GM19395 (cell line): ENCODE results near the gene VAMP3.
A peak's percentile ranks its signal among the peaks of the same experiment; 100 is the strongest.

Experiments
- ATAC-seq: cut with Tn5 transposase; IDR thresholded peaks from one replicate; pipeline ENCODE4 v1.9.1; 2021; ENCODE audit warnings: mild to moderate bottlenecking, moderate library complexity; ENCODE audit not compliant: unreplicated experiment

VAMP3 gene, protein sequence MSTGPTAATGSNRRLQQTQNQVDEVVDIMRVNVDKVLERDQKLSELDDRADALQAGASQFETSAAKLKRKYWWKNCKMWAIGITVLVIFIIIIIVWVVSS

DNA sequence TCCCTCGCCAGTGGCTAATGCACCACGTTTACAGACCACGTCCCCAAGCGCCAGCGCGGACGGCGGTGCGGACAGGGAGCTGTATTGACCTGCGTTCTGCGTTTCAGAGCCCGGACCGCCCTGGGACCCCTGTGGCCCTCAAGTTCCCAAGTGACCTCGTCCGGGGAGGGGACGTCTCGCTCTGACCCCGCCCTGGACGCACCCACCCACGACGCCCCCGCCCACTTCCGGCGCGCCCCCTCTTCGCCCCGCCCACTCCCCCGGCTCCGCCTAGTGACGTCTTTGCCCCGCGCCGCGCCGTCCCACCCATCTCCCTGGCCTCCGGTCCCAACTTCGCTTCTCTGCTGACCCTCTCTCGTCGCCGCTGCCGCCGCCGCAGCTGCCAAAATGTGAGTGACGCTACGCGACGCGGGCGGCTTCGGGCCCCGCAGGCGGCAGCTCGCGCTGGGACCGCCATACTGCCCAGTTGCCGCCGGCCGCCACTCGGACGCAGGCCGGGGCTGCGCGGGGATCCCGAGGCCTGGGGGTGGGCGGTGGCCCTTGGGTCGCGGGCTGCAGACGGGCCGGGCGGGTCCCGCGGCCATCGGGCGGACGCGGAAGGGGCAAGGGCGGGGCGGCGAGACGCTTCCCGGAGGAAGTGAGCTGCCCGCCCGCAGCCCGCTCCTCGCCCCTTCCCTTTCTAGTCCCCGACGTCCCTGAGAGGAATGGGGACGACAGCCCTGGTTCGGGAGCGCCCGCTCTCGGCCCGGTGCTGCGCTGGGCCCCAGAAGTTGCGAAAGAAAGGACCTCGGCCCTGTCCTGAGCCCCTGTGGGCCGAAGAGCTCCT is at the start of gene VAMP3:
Gene VAMP3 (plus strand): TSS at position 300 of the 826 bp plus-strand sequence. CDS start 88 bp downstream, at position 388.
- peak; percentile 75 for ATAC-seq

DNA sequence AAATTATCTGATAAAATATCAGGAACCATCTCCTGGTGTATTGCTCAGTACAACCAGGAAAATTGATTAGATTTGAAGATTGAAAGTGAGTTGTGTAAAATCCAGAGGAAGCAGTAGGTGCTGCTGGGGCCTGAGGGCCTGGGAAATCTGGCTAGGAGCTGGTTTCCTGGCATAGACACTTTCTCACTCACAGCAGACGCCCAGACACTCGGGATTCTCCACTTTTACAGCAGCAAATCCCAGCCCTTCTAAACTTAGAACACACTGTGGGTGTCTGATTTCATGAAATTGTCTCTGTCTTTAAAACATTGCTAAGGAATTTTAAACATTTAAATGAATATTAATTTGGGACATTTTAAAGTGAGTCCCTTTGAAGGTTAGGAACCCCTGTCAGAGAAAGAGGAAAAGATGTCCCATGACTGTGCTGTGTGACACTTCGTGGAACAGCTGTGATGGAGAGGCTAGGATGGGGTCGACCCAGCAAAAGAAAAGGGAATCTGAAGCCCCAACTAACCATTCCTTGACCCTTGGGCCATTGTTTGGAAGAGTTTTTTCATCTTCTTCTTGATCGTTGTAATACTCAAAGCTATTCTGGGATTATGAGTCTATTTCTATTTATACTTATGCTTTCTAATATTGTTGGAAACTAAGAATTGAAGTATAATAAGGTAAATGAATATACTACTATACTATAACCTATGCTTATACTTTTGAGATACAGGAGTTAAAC is 49.0 kb upstream of the VAMP3 start:
- ATAC-seq: no peak

DNA sequence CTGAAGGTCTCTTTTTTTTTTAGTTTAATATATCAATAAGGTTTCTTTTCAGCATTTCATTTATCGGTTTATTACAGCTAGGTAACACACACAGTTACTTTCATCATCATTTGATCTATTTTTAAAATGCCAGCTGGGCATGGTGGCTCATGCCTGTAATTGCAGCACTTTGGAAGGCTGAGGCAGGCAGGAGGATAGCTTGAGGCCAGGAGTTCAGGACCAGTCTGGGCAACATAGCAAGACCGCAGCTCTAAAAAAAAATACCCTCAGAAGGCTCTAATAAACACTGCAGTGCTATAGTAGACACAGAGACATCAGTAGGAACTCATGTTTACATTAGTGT is 48.5 kb upstream of the VAMP3 start:
- no peak for ATAC-seq

DNA sequence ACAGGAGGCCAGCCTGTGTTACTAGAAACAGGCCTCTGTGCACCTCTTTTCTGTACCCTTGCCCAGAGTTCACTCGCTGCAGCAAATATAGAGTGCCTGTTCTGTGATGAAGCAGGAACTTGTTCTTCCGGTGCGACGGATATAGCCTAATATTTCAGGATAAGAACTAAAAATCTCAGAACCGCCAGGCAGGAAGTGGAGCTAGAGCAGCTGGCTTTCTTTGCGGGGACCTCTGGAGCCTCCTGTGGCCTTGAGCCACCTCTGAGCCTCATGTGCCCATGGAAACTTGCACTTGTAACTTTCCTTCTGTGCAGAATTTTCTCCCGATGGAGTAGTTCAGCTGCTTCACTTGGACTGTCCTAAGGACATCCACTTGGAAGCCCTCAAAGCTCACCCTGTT is 44.5 kb upstream of the VAMP3 start:
- no peak for ATAC-seq

DNA sequence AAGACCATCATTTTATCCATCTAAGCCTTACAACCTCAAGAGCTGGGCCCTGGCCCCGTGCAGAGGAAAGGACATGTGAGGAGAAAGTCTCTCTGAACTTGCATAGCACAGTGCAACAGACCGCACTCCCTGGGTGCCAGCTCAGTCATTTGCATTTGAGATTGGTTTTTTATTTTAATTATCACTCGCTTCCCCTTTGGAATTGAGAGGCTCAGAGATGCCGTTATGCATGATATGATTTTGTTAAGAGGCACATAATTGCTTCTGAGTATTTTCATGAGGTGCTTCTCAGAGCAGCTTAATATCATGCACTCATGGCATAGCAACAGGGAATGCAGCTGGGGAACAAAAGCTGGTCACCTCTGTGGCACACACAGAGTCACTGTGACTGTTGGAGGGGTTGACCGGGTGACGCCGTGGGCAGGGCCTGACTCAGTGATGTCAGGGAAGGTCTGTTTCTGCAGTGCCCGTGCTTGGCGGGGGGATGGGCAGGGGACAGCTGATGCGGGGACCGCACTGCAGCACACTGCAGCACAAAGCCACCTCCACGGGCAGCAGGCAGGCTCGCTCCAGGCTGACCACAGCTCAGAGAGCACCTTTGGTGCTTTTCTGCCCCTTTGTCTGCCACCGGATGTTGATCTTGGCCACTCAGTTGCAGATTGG is 43.2 kb upstream of the VAMP3 start:
- no peak for ATAC-seq

DNA sequence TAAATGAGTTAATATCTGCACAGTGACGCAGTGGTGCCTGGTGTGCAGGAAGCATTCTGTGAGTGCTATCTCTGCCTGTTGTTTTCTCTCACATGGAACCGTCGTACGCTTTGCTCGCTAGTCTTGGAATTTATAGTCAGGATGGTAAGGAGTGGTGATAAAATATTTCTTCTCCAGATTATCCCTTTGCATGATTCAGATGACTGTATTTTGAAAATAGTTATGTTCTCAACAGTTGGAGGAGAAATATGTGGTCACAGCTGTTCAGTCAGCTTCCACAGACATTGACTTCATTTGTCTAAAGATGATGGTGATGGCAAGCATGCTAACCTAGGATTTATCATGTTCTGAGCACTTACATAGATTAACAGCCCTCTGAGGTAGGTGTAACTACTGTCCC is 41.3 kb upstream of the VAMP3 start:
- ATAC-seq: no peak

DNA sequence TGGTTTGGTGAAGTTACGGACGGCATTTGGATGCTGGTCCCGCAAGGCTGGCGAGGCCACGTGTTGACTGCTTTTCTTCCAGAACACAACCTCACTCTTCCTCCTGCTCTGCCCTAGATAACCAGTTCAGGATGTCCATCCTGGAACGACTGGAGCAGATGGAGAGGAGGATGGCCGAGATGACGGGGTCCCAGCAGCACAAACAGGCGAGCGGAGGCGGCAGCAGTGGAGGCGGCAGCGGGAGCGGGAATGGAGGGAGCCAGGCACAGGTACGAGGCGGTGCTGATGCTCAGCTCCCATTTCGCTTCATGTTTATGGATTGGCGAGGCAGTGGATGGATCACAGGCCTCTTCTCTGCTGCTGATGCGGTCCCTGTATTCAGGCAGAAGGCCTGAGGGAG is 38.8 kb upstream of the VAMP3 start:
- no peak for ATAC-seq

DNA sequence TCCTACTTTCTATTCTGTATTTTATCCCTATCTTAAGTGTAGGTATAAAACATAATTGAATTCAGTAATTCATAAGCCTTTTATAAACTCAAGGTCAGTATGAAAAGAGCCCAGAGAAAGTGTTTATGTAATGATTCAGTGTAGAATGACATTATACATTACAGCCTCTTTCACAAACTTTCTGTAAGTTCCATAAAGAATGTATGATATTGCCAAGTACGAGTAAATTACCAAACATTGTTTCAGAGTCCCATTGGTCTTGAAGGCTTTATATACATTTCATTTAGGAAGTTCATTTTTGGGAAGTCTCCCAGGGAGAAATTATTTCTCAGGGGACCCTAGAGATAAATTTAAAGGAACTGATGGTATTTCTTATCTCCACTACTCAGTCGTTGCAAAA is 37.8 kb upstream of the VAMP3 start:
- no peak for ATAC-seq

DNA sequence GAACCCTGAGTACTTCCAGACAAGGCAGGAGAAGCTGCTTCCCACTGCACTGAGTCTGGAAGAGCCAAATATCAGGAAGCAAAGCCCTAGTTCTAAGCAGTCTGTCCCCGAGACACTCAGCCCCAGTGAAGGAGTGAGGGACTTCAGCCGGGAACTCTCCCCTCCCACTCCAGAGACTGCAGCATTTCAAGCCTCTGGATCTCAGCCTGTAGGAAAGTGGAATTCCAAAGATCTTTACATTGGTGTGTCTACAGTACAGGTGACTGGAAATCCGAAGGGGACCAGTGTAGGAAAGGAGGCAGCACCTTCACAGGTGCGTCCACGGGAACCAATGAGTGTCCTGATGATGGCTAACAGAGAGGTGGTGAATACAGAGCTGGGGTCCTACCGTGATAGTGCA is 33.1 kb upstream of the VAMP3 start:
- no peak for ATAC-seq

DNA sequence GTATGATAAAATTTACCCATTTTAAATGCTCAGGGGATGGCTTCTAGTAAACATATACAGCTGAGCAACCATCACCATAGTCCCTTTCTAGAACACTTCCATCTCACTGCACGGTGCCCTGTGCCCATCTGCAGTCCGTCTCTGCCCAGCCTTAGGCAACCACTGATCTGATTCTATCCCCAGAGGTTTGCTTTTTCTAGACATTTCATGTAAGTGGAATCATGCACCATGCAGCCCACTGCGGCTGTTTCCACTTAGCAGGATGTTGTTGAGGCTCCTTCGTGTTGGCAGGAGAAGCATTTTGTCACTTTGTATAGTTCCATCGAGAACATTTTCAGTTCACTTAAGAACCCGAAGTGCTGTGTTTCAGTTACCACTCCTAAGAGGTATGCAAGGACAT is 27.8 kb upstream of the VAMP3 start:
- no peak for ATAC-seq

DNA sequence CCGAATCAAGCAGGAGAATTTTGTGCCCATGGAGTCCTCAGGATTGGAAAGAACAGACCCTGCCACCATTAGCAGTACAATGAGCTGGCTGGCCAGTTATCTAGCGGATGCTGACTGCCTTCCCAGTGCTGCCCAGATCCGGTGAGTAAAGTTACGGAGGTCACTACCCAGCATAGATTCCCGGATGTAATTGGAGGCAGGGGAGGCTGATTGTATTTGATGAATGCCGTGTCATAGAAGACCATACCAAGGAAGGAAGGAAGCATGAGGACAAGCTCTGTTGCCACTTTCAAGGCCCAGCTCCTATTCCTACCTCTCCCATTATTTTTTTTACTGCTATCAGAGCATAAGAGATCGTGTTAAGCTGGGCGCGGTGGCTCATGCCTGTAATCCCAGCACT is 26.2 kb upstream of the VAMP3 start:
- no peak for ATAC-seq

DNA sequence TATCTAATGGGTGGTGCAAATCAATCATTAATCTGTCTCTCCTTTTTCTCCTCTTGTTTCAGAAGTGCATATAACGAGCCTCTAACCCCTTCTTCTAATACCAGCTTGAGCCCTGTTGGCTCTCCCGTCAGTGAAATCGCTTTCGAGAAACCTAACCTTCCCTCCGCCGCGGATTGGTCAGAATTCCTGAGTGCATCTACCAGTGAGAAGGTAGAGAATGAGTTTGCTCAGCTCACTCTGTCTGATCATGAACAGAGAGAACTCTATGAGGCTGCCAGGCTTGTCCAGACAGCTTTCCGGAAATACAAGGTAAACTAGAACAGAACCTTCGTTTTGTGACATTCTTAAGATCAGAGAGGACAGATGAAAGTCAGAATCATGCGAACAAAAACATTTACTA is 25.3 kb upstream of the VAMP3 start:
- ATAC-seq: no peak

DNA sequence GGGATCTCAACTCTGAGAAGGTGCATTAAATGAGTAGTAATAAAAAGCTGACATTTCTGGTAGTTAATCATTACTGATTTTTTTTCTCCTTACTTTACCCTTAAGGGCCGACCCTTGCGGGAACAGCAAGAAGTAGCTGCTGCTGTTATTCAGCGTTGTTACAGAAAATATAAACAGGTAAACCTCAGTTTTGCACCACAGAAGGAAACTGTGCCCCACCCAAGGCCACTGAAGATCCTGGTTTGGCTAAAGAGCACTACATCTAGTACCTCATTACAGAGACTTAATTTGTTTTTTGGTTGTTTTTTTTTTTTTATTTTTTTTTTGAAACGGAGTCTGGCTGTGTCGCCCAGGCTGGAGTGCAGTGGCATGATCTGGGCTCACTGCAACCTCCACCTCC is 23.5 kb upstream of the VAMP3 start:
- no peak for ATAC-seq

DNA sequence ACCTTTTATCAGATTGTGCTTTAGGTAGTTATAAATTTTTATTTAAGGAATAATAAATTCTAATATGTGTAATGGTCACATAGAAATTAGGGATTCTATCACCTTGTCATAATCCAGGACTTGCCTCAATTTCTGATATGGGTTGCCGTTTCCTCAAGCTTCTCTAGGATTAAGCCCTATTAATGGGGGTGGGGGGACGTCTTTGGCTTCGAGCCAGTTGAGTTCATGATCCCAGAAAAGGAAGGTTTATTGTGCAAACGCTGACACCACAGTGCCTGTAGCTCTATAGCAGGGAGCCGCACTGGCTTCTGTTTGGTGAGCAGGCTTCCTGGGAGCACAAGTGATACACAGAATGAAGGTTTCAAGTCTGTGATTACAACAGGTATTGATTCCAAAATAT is 22.0 kb upstream of the VAMP3 start:
- no peak for ATAC-seq

DNA sequence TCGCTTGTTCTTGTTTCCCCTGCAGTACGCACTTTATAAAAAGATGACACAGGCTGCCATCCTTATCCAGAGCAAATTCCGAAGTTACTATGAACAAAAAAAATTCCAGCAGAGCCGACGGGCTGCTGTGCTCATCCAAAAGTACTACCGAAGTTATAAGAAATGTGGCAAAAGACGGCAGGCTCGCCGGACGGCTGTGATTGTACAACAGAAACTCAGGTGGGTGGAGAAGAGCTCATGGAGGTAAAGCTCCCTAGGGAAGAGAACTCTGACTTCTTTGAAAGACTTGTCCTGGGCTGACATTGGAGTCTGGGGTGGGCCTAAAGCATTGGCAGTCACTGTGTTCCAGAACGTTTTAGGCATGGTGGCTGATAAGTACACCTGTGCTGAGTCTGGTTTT is 19.9 kb upstream of the VAMP3 start:
- no peak for ATAC-seq

DNA sequence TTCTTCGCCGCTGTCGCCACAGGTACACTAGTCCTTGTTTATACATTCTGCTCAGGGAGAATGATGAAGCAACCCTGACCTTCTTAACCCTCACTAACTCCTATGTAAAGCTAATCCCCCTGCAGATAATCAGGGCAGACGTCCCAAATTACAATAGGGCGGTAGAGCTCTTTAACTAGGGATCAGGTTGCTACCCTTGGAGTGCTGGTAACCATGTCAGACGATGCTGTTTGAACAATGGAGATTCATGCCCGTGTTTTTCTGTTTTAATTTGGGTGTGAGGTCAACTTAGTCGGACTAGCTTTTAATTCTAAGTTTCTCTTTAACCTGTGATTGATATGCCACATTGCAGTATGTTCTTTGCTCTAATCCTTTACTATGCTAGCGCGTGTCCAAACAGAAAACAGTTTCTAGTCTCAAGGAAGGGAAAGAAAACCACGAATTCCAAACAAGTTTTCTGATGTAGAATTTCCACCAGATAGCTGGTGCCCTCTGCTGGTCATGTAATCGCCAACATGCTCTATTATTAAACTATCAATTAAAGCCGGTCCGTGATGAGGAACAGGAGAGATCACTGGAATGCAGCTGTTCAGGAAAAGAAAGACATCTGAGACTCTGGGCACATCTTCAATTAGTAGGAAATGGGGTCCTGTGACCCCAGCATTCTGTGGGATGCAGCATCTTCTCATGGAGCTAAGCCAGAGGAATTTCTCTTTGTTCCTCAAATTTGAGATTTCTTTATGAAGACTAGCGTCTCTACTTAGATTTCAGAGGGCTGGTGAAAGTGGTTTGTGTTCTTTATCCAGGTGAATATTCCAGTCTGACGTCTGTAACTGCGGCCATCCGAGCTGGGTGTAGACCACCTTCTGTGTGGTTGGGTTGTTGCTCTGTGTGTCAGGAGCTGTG is 18.3 kb upstream of the VAMP3 start:
- ATAC-seq: no peak

DNA sequence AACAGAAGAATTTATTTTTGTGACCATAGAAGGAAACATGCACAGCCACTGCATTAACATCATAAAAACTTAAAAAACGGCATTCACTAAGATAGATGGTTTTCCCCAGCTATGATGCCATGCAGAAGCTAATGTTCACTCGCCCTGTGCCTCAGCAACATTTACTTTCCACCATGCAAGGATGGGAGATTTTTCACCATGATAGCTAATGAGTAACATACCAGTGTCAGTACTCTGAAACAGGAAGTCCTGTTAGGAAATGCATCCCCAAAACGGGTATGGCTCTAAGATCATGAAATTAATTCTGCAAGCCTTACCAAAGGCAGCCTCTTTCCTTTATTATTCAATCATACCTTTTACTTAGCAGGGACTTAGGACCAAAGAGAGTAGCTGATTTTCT is 17.5 kb upstream of the VAMP3 start:
- ATAC-seq: no peak

DNA sequence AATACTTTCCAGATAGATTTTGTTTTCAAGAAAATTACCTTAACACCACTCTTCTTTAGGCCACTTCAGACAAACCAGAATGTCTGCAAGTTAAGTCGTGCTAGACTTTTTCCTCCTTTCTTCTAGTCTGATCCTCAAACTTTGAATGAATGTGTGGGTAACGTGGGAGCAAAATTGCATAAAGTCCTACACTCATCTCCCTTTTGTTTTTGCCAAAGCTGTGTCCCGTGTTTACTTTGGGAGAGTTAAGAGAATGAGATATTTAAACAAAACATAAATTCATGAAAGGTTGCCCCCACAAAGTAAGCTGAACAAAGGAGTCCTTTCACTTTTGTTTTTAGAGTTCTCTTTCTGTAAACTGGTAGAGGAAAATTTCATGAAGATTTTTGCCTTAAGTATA is 16.9 kb upstream of the VAMP3 start:
- no peak for ATAC-seq

DNA sequence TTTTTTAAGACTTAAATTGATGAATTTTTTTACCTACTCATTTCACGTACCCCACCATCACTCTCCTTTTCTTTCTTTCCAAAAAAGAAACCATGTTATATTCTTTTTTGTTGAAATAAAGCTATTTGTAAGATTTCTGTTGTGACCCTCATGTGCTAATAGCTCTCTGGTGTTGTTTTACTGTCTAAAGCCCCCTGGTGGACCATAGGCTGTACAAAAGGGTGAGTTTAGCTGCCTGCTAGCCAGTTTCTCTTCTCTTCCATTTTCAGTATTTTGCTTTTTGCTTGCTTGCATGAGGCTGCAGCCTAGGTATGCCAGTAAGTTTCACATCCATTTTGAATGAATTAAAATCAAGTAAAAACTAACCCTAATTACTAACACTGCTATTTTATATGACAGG is 15.6 kb upstream of the VAMP3 start:
- no peak for ATAC-seq

DNA sequence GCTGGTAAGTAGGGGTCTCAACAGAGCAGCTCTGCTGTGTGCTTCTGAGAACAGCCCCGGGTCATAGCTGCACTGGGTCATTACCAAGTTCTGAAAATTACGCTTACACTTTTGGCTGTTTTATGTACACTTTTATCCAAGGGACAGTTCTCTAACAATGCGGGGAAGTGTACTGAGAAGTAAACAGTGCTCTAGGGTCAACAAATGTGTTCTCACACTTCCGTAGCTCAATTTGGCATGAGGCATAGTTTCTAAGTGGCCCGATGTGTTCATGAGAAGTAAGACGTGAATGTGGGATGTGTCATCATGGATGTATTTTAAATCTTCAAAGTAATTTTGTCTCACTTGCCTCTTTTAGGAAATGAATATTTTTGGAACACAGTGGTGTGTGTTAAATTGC is 10.9 kb upstream of the VAMP3 start:
- no peak for ATAC-seq

DNA sequence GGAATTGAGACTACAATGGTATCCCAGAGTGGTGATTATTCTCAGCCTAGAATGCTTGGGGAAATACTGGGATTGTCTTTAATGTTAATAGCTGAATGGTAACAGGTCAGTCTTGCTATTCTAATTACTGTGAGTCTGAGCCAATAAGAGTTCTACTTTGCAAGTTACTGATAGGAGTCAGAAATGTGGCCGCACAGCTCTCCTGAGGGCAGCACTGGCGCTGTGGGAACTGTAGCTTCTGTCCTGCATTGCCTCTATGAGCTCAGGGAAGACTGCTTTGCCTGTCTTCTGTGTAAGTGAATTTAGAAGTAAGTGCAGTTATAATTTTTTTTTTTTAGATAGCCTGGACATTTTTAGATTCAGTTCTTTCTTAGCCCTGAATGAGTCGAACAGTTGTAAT is 10.0 kb upstream of the VAMP3 start:
- ATAC-seq: no peak
